Lung (tissue), 12 donors: ENCODE results near the gene MS4A4A. TPM values are rescaled to one million over a fixed set of nuclear protein-coding genes. Genes with fewer than 3 reads are reported as not detected.
A peak's percentile ranks its signal among the peaks of the same experiment; 100 is the strongest.

Experiments
- ATAC-seq: fragments of 200-7000 bp; cut with Tn5 transposase; one replicate; pipeline ENCODE4 v1.9.1; 2020; ENCODE audit warnings: moderate number of reproducible peaks; ENCODE audit not compliant: insufficient read depth, low FRiP score
- DNase-seq, 3 donors: peaks; one replicate each; pipeline ENCODE4 v3.0.0-alpha.2; 2013 to 2017
- H3K27ac ChIP-seq, 2 donors: one replicate each; pipeline ENCODE4 v1.5.1; 2013; ENCODE audit warnings: mild to moderate bottlenecking in 2 of 2, moderate library complexity in 2 of 2, control low read depth in 1 of 2, inconsistent platforms in 1 of 2, low read depth in 1 of 2, low read length in 1 of 2
- H3K27me3 ChIP-seq, 3 donors: one replicate each; pipeline ENCODE4 v1.5.1; 2013; ENCODE audit warnings: low read length in 2 of 3; ENCODE audit not compliant: control insufficient read depth in 3 of 3, insufficient read depth in 3 of 3
- H3K36me3 ChIP-seq, 4 donors: one replicate each; pipeline ENCODE4 v1.5.1; 2013; ENCODE audit warnings: low read length in 4 of 4, mild to moderate bottlenecking in 1 of 4, moderate library complexity in 1 of 4; ENCODE audit not compliant: control insufficient read depth in 4 of 4, insufficient read depth in 4 of 4
- H3K4me1 ChIP-seq, 5 donors: one replicate each; pipeline ENCODE4 v1.5.1; 2013; ENCODE audit warnings: low read length in 5 of 5, mild to moderate bottlenecking in 2 of 5, moderate library complexity in 1 of 5; ENCODE audit not compliant: control insufficient read depth in 5 of 5, insufficient read depth in 5 of 5
- H3K4me3 ChIP-seq: one replicate; pipeline ENCODE4 v1.5.1; 2013; ENCODE audit warnings: mild to moderate bottlenecking, control low read depth, moderate library complexity
- H3K9ac ChIP-seq, 2 donors: one replicate each; pipeline ENCODE4 v1.5.1; 2013; ENCODE audit warnings: low read length in 2 of 2, control low read depth in 1 of 2; ENCODE audit not compliant: insufficient read depth in 1 of 2
- H3K9me3 ChIP-seq, 4 donors: one replicate each; pipeline ENCODE4 v1.5.1; 2013; ENCODE audit warnings: low read length in 3 of 4, mild to moderate bottlenecking in 1 of 4, moderate library complexity in 1 of 4; ENCODE audit not compliant: control insufficient read depth in 4 of 4, insufficient read depth in 3 of 4
- WGBS, 2 donors: extraction: QIAGEN DNeasy Blood & Tissue Kit; methylation state at CpG; one replicate each; pipeline ENCODE4 v1.1.7; 2013; 5-methylcytosine and 5-hydroxymethylcytosine counted together
- polyA plus RNA-seq, 2 donors: library from polyadenylated mRNA; stranded (reverse); fragments of 200-250 nt; gene quantifications; one replicate each; pipeline ENCODE4 v1.2.1, GENCODE V29; 2013
- total RNA-seq, 2 donors: library from RNA; depleted of rRNA in 1 of 2; stranded (reverse); fragments of >200 nt in 1 of 2; gene quantifications; one replicate each; pipeline ENCODE4 v1.2.1, GENCODE V29; 2014 to 2021
- TF ChIP-seq, protein P1 (sequence below): IDR thresholded peaks from 2 replicates; pipeline ENCODE4 v1.5.1; 2012; ENCODE audit warnings: mild to moderate bottlenecking; ENCODE audit errors: control extremely low read depth, extremely low read depth
- donor health status: control.
- donor health status: control.
- donor health status: Bipolar disorder and iron deficiency.
- donor health status: healthy.
- donor health status: DM: yes; HTN: yes; CAD: no.

MS4A4A gene
- total and polyA plus RNA-seq, 4 donors, result 11.1 to 155 (median 32.8) TPM

DNA sequence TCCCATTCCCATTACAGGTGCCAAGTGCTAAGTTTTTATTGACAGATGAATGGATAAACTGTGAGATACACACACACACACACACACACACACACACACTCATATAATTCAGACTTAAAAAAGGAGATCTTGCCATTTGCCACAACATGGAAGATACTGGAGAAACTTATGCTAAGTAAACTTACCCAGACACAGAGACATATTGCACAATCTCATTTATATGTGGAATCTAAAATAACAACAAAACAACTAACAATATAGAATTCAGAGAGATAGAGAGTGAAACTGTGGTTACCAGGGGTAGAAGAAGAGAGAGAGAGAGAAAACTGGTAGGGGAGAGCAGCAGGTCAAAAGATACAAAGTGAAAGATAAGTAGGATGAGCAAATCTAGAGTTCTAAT, 48.0 kb downstream of the MS4A4A start:
- Histone ChIP-seq H3K9me3 (peaks cover 0 to 8% (median 2%) of the 10 kb centered on the region in 4 donors), H3K36me3 (no peaks in the 10 kb centered on the region), H3K27ac (no peak overlapping the region), H3K4me3 (no peak overlapping the region), H3K27me3 (no peaks in the 10 kb centered on the region), H3K4me1 (no peaks in the 10 kb centered on the region), H3K9ac (no peak overlapping the region)
- TF ChIP-seq, protein P1, sequence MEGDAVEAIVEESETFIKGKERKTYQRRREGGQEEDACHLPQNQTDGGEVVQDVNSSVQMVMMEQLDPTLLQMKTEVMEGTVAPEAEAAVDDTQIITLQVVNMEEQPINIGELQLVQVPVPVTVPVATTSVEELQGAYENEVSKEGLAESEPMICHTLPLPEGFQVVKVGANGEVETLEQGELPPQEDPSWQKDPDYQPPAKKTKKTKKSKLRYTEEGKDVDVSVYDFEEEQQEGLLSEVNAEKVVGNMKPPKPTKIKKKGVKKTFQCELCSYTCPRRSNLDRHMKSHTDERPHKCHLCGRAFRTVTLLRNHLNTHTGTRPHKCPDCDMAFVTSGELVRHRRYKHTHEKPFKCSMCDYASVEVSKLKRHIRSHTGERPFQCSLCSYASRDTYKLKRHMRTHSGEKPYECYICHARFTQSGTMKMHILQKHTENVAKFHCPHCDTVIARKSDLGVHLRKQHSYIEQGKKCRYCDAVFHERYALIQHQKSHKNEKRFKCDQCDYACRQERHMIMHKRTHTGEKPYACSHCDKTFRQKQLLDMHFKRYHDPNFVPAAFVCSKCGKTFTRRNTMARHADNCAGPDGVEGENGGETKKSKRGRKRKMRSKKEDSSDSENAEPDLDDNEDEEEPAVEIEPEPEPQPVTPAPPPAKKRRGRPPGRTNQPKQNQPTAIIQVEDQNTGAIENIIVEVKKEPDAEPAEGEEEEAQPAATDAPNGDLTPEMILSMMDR, result no peak
- ATAC-seq, result no peak
- DNase-seq, result no peak

- 0 to 35% methylated on average over 3 of the region's 3 CpGs for WGBS, 2 donors
- no peaks in the 10 kb centered on the region for H3K36me3 ChIP-seq
- ATAC-seq, result no peak
- no peak overlapping the region for H3K27ac ChIP-seq
- no peaks in the 10 kb centered on the region for H3K27me3 ChIP-seq
- TF ChIP-seq, protein P1, result no peak
- H3K9me3 ChIP-seq, result no peaks in the 10 kb centered on the region
- no peak overlapping the region for H3K4me3 ChIP-seq
- peak in 1 of 3 donors; percentile 38 for DNase-seq
- H3K4me1 ChIP-seq, result no peaks in the 10 kb centered on the region
- no peak overlapping the region for H3K9ac ChIP-seq
These were observed 52.4 kb downstream of the MS4A4A start for GRCh38 chr11:60332846-60333245.

- H3K27me3 ChIP-seq, result no peaks in the 10 kb centered on the region
- H3K4me3 ChIP-seq, result no peak overlapping the region
- no peaks in the 10 kb centered on the region for H3K9me3 ChIP-seq
- H3K9ac ChIP-seq, result no peak overlapping the region
- TF ChIP-seq, protein P1, result peak; percentile 12
- no peaks in the 10 kb centered on the region for H3K4me1 ChIP-seq
- ATAC-seq, result peak; percentile 62
- WGBS, 2 donors, result 18 to 29% methylated on average over 2 of the region's 2 CpGs
- H3K36me3 ChIP-seq, result no peaks in the 10 kb centered on the region
- no peak overlapping the region for H3K27ac ChIP-seq
- DNase-seq, result peak; percentile 38 to 57 (median 50)
These were observed 53.6 kb downstream of the MS4A4A start for GRCh38 chr11:60334005-60334620.
